ELF-1 (cell line): ENCODE data around the gene CBR4.

ENCODE experiments used
- DNase-seq: peaks from one replicate; pipeline ENCODE4 v3.0.0-alpha.2; 2016; ENCODE audit warnings: low read depth, low spot score

Gene CBR4

DNA sequence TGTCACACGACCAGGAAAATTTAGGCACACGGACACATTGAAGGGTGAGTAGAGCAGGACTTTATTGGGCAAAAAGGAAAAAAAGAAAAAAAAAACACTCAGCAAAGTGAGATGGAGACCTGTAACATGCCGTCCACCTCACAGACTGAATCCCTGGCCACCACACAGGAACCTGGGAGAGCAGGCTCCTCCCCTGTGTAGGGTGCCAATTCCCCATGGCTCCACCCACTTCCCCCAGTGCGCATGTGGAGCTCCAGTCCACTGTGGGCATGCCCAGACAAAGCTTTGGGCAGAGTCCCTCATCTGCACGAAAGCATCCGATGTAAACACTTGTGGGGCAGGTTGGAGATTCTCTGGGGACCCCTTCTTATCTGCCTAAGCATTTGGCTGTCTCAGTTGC, 23.6 kb upstream of the CBR4 start:
- no peak for DNase-seq

DNA sequence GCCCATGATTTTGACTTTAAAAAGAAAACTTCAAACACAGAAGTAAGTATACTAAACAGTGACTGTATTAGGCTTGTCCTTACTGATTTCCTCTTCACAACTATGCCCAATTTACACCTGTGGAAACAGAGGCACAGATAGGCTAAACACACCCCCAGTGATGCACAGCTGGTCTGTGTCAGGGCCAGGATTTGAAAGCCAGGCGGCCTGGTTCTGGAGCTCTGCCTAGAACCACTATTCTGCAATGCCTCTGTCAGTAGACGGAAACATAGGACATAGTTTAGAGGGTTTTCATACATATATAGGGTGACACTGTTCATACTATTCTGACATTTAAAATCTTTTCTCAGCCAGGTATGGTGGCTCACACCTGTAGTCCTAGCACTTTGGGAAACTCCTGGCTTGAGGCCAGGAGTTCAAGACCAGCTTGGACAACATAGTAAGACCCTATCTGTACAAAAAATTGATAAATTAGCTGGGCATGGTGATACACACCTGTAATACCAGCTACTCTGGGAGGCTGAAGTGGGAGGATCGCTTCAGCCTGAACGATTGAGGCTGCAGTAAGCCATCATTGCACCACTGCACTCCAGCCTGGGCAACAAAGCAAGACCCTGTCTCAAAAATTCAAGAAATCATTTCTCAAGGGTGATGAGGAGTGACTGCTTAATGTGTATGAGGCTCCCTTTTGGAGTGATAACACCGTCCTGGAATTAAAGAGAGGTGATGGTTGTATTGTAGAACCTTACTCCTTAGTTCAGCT, 23.0 kb upstream of the CBR4 start:
- no peak for DNase-seq

DNA sequence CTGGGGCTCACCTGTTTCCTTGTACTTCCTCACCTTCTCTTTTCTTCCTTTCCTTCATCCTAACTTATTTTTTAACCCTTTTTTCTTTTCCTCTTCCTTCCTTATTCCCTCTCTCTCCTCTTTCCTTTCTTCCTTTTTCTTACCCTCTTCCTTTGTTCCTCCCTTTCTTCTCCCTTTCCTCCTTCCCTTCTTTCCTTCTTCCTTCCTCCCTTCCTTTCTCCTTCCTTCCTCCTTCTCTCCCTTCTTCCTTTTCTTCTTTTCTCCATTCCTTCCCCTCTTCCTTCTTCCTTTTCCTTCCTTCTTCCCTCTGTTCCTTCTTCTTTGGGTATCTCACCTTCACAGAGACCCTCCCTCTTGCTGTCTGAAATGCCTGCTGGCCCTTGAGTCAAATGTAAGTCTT, 22.1 kb upstream of the CBR4 start:
- no peak for DNase-seq

DNA sequence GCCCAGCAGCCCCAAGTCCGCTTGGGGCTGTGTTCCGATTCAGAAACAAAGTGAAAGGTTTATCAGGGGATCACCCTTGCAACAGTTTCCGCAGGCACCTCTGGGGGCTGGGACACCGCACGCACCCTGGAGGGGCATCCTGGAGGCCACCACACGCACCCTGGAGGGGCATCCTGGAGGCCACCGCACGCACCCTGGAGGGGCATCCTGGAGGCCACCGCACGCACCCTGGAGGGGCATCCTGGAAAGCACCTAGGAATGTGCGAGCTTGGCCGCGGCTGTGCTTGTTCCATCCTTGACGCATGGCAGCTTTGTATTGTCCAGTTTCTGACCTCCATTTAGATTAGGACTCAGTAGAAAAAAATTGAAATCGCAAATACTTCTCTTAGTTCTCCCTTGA, 21.3 kb upstream of the CBR4 start:
- no peak for DNase-seq

DNA sequence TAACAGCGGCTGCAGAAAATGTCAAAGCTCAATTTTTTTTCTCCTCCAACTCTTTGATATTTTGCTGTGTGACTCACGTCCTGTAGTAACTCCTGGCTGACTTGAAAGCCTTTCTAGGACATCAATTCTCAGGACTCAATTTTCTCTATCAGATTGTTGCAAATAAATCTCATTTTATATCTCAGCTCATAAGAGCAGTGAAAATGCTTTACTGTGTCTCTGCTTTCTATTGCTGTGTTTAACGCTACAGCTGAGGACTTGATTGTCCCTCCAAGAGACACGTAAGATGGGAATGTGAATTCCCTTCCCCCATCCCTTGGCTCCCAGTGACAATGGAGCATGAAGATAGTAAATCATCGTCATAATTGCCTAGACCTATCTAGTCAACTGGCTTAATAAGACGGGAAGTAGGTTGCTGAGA, 20.5 kb upstream of the CBR4 start:
- DNase-seq, result no peak

DNA sequence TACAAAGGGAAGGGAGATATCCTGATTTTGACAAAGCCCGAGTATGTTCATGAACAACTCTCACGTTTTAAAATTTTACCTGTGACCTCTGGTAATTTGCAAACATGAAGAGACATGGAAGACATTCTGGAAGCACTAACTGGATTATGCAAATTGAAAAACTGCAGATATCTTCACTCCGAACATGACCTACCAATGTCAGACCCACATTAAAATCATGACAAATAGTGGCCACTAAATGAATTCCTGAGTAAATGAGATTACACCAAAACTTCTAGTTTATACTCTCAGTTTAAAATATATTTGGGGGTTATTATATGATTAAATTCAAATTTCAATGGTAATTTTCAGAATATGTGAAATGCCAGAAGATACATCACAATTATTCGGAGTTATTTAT, 19.9 kb upstream of the CBR4 start:
- no peak for DNase-seq

DNA sequence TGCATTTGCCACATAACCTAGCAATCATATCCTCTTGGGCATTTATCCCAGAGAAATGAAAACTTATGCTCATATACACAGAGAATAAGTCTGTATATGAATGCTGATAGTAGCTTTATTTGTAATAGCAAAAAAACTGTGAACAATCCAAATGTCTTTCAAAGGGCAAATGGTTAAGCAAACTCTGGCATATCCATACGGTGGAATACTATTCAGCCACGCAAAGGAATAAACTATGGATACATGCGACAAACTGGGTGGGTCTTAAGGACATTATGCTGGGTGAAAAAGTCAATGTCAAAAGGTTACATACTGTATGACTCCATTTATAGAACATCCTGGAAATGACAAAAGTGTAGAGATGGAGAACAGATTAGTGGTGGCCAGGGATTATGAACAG, 17.6 kb upstream of the CBR4 start:
- DNase-seq, result no peak

DNA sequence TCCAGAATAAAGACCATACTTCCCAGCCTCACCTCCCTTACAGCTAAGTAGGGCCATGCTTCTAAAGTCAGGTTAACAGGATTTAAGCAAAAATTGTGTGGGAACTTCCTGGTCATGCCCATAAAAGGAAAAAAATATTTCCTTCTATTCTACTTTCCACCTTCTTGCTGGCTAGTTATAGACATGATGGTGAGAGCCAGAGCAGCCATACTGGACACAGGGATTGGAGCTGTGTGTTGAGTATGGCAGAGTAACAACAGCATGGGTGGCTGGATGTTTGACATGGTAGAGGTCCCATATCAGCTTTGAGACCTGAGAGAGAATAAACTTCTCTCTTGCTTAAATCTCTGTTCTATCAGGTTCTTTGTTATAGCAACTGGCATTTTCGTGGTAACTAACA, 15.1 kb upstream of the CBR4 start:
- no peak for DNase-seq

DNA sequence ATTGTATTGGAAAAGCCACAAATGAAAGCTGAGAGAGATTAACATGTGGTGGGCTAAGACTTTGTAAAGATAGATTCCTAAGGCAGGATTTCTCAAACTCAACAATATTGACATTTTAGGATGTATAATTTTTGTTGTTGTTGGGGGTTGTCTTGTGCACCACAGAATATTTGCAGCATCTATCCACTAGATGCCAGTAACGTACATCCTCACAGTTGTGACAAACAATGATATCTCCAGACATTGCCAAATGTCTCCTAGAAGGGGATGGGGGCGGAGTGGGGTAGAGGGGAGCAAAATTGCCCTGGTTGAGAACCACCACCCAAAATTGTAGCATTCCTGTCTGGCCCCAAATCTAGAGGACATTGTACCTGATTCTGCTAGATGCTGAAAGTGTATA, 14.7 kb upstream of the CBR4 start:
- no peak for DNase-seq

DNA sequence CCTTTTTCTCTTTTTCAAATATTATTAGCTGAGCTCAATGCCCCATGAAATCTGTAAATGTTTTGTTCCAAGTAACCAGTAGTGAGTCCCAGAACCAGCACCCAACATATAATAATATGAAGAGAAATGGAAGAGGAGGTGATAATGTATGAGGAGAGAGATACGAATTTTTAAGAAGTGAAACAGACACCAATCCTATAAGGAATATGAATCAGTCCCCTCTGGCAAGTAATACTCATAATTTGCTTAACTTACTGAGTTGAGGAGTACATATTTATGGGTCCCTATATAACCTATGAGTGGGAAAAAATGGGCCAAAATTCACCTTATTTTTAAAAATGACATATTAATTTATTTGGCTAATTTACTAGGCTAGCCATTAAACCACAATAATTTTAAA, 8.4 kb upstream of the CBR4 start:
- no peak for DNase-seq

DNA sequence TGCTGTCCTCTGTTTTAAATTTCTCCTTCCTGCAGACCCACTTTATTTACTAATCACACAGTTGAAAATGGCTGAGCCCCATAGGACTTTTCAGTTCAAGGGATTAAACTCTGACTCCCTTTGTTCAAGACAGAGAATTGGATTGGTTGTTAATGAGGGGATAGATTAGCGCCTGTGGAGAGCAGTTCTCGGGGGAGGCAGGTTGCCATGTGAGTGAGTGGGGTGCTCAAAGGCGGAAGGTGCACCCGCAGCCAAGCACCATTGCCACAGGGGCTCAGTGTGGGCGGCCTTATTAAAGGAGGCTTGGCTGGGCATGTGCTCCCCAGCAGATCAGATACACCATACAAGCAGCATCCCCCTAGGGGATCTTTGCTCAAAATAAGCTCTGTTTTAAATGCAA, 7.9 kb upstream of the CBR4 start:
- DNase-seq, result no peak

DNA sequence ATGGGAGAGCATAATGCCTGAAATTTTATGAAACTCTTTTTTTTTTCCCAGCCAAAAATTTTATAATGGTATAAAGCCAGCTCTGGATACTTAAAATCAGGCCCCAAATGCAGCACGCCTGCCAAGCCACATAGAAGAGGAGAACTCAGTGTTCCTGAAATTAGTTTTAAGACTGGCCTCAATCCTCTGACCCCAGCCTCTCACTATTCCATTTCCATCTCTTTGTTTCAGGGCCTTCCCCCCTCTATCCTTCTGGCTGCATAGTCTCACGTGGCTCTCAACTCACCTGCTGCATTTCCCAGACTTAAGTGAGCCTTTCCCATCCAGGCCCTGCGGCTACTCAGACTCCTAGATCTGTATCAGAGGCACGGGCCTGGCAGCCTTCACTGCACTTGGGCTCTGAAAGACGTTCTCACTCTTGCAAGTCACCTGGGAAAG, 5.2 kb upstream of the CBR4 start:
- DNase-seq, result peak; percentile 75

DNA sequence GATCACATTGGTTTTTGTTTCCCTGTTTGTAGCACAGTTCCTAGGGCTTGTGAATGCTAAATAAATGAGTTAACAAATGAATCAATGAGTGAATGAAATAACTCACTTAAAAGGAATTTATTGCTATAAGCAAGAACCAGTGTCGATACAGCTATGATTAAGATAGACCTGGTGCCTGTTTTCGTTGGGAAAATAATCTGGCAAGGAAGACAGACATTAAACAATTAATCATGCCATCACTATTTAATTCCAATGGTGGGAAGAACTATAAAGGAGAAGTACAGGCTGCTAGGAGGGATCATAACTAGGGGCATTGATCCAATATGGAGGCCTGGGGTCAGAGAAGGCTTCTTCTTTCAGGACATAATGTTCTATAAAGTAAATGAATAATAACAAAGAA, 4.5 kb upstream of the CBR4 start:
- no peak for DNase-seq

DNA sequence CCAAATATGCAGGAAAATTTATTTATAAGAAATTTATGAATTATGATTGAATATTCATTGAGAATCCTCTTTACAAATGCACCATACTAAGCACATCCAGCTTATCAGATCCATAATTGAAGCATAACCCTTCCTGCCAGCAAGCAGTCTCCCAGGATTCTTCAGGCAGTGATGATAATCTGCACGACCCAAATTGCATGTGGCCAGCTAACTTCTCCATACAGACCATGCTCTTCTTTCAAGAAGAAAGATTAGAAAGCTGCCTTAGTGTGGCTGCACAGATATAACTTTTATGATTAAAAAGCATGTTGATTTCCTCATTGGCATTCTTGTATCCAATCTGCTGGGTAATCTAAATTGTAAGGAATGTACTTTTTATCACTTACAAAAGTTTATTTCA, 3.3 kb upstream of the CBR4 start:
- DNase-seq, result no peak

DNA sequence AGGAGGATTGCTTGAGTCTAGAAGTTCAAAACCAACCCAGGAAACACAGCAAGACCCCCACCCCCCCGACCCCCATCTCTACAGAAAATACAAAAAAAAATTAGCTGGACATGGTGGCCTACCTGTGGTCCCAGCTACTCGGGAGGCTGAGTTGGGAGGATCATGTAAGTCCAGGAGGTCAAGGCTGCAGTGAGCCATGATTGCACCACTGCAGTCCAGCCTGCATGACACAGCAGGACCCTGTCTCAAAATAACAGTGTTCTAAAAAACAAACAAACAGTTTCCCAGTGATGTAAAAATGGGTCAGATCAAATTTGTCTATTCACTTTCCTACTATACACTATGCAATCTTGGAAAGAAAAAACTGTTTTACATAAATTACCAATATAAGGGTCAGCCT, 2.0 kb upstream of the CBR4 start:
- no peak for DNase-seq

DNA sequence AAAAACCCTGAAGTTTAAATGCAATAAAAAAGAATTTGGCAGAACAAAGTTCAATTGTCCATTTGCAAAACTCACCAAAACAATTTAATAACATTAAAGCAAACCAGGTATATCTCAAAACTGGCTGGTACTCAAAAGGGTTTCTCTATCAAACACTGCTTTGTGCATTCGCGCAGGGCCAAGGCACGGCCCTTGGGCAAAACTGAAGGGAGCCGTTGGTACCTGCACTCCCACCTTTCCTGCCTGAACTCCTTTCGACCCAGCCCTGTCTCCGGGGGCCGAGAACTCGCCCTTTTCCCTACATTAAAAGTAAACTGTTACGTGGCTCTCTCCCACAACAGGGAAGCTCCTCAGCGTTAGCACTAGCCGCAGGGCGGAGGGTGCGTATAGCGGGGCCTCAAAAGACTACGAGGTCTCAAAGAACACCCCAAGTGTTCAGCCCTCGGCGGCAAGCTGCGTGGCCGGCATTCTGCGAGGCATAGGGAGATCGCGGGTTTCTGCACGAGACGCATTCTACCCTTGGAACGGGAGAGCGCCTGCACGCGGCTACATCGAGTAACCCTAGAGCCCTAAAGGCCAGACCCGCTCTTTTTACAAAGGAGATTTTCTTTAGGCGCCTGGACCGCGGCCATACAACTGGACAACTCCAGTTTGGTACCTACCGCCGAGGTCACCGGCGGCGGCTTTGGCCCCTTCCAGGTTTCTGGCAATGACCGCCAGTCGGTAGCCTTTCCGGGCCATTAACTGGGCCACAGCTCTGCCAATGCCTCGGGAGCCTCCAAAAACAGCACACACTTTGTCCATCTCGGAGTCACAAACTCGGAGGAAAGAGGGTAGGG, 550 bp downstream of the CBR4 start:
- no peak for DNase-seq

DNA sequence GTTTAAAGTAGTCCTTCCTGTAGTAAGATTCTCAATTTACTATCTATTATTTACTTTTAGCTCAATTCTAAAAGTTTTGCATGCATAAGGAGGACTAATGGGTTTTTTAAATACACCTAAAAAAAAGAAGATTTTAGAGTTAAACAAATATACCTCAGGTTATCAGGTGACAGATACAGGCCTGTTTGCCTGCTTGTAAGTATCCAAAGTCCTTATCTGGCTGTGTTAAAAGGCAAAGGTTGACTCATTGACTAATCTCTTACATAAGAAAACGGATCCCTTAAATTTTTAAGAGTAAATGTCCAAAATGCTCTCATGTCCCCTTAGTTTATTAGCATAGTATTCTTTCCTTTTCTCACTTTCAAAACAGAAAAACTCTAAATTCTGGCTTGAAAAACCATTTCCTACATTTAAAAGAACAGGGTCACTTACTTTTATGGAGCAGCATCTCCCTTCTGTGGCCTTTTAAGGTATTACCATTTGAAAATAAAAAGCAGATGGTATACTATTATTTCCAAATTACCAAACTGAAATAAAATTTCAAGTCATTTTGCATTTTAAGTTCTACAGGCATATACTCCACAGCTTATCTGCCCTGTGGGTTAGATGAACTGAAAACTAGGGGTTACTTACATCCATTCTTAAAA, 4.5 kb downstream of the CBR4 start:
- DNase-seq, result no peak

DNA sequence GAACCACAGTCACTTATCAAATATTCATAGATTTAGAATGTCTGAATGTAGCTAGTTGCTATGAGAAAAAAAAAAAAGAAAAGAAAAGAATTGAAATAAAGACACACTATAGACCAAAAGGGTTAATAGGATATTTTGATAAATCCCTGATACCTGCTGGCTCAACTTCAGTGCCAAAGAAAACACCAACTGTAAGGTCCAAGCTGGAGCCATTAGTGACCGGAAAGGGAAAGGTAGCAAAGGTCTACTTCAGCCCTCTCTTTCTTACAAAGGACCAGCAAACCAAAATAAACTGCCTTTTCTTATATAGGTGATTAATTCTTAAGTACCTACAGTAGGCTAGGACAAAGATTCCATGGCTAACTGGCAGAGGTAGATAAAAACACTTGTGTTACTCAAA, 9.7 kb downstream of the CBR4 start:
- no peak for DNase-seq

DNA sequence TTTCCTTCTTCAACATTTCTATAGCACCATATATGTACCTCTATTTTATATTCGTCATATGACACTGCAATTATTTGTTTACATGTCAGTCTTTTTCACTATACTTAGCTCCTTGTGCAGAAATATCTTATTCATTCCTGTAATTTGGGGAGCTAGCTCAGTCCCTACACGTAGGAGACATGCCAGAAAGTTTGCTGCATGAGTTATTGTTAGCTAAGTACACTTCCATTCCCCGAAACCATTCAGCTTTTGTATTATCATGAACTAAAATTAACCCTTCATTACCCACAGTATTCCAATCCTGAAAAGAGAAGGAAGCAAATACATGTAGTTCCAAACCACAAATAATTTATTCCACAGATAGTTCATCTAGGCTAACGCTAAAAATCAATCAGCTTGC, 10.2 kb downstream of the CBR4 start:
- no peak for DNase-seq

DNA sequence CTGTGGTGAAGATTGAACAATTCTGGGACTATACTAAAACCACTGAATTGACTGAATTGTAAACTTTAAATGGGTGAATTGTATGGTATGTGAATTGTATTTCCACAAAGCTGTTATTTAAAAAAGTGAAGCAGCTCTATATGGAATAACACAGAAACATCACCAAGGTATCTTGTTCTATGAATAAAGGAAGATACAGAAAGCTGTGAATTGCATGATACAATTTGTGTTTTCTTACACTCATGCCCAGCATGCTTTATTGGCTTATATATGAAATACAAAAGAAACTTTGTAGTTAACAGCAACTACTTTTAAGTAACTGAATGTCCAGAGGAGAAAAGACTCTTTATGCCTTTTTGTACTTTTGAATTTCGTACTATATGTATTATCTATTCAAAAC, 11.5 kb downstream of the CBR4 start:
- DNase-seq, result no peak

DNA sequence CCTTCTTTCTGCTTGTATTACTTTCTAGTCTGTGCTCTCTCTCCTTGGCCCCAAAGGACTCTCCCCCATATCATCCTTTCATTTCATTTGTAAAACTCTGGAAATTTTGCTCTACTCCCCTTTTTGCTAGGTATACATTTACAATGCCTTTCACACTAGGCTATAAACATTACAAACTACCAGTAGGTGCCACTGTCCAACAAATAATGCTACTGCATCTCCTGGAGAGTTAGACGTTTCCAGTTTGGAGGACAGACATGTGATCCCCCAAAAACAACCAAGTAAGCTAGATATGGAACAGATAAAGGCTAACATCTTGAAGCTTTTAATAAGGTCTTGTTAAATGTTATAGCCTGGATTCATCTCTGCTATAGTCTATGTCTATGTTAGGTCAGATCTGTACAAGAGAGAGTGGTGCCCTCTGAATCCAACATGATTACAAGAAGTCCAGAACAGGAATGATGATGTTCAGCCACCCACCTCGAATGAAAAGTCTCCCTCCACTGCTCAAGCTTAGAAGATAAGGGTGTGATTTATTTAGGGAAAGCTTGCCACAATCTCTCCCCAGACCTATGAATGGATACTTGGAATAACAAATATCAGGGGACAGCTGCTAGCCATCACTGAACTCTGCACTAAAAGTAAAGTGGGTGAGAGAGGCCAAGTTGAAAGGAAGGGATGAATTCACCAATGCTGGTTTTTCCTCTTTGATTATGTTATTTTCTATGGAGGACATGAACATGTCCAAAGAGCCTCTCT, 14.3 kb downstream of the CBR4 start:
- no peak for DNase-seq

DNA sequence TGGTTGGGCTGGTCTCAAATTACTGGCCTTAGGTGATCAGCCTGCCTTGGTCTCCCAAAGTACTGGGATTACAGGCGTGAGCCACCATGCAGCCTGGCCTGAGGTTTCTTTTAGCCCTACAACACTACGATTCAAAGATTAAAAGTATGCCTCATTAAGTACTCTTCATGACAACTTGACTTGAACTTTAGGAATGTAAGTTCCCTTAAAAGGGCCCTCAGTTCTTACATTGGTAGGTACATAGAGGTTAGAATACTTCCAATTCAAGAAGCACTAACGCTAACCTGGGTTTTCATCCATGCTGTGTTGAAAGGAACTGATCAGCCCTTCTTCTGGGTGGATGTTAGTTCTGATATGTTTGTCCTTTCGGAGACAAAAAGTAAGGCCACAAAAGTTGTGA, 15.1 kb downstream of the CBR4 start:
- no peak for DNase-seq
